Ovary (tissue), 3 donors: ENCODE data around the gene SAP30BP.

ENCODE experiments used
- CTCF ChIP-seq, 3 donors: fragments of 450-650 bp in 2 of 3; fragments of 200-600 bp in 1 of 3; IDR thresholded peaks; one replicate each; pipeline versions ENCODE4 v1.5.1 to v1.8.0; 2016 to 2022; ENCODE audit warnings: antibody characterized with exemption in 3 of 3, mild to moderate bottlenecking in 1 of 3
- EP300 ChIP-seq: sonication (generic); formaldehyde crosslinking; IDR thresholded peaks from one replicate; pipeline ENCODE4 v1.6.1; 2017; ENCODE audit warnings: antibody characterized with exemption
- POLR2A ChIP-seq: fragments of 450-650 bp; IDR thresholded peaks from one replicate; pipeline ENCODE4 v1.6.1; 2017; ENCODE audit warnings: antibody characterized with exemption, mild to moderate bottlenecking, moderate library complexity
- donor health status: DM: no; HTN: no; CAD: no.

GRCh38 chr17:75636381-75637142 lies 30.6 kb upstream of the SAP30BP start:
- TF ChIP-seq CTCF (IDR thresholded peaks at IDR 0.05) (no peak), POLR2A (no peak), EP300 (no peak)
